Measurements from ENCODE around the gene ASPN.

- TF ChIP-seq, protein P1, sequence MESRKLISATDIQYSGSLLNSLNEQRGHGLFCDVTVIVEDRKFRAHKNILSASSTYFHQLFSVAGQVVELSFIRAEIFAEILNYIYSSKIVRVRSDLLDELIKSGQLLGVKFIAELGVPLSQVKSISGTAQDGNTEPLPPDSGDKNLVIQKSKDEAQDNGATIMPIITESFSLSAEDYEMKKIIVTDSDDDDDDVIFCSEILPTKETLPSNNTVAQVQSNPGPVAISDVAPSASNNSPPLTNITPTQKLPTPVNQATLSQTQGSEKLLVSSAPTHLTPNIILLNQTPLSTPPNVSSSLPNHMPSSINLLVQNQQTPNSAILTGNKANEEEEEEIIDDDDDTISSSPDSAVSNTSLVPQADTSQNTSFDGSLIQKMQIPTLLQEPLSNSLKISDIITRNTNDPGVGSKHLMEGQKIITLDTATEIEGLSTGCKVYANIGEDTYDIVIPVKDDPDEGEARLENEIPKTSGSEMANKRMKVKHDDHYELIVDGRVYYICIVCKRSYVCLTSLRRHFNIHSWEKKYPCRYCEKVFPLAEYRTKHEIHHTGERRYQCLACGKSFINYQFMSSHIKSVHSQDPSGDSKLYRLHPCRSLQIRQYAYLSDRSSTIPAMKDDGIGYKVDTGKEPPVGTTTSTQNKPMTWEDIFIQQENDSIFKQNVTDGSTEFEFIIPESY (IDR thresholded peaks at IDR 0.05) = no peak
- TF ChIP-seq POLR2A (IDR thresholded peaks at IDR 0.05; ENCODE audit: low read depth, low read length) = no peak
Observed at GRCh38 chr9:92438900-92439526, 43.3 kb downstream of the ASPN start.

Data from GM12878 (cell line).